Stimulated activated CD4-positive, alpha-beta T cell treated with anti-CD3 and anti-CD28 coated beads, Interleukin-1b, Interleukin-23, amount 100 ng/mL, for 1 hour (primary cell): ENCODE measurements around the gene NIPBL.
"Not testable (repeated sequence)": the region's sequence is repeated elsewhere in the genome, so short reads cannot be mapped to it uniquely, and the experiment has no call there.

Source experiments
- DNase-seq, 2 donors: peaks; one replicate each; pipeline ENCODE4 v3.0.0-alpha.2; 2020; ENCODE audit warnings: low read depth in 2 of 2

The NIPBL gene

GRCh38 chr5:36948650-36949049, 72.1 kb downstream of the NIPBL start:
- no peak for DNase-seq

GRCh38 chr5:36949593-36949992, 73.0 kb downstream of the NIPBL start:
- DNase-seq: no peak

- DNase-seq: no peak
Measured at GRCh38 chr5:36950586-36951457, 74.3 kb downstream of the NIPBL start.

GRCh38 chr5:36953043-36953442, 76.5 kb downstream of the NIPBL start:
- DNase-seq: no peak

GRCh38 chr5:36957953-36958537, 81.5 kb downstream of the NIPBL start:
- DNase-seq: no peak

- DNase-seq: no peak
Measured at GRCh38 chr5:36958612-36959011, 82.0 kb downstream of the NIPBL start.

GRCh38 chr5:36965179-36965578, 88.6 kb downstream of the NIPBL start:
- no peak for DNase-seq

- DNase-seq: no peak
Measured at GRCh38 chr5:36969700-36970395, 93.3 kb downstream of the NIPBL start.

- DNase-seq: no peak
Measured at GRCh38 chr5:36978196-36978595, 101.6 kb downstream of the NIPBL start.

- no peak for DNase-seq
Measured at GRCh38 chr5:36982146-36982545, 105.6 kb downstream of the NIPBL start.

GRCh38 chr5:36985387-36985786, 108.8 kb downstream of the NIPBL start:
- no peak for DNase-seq

GRCh38 chr5:36988396-36988795, 111.8 kb downstream of the NIPBL start:
- no peak for DNase-seq

- no peak for DNase-seq
Measured at GRCh38 chr5:36998578-36998977, 122.0 kb downstream of the NIPBL start.

- DNase-seq: no peak
Measured at GRCh38 chr5:37002176-37002751, 125.7 kb downstream of the NIPBL start.

- DNase-seq: no peak
Measured at GRCh38 chr5:37005252-37005651, 128.7 kb downstream of the NIPBL start.

GRCh38 chr5:37005946-37006540, 129.5 kb downstream of the NIPBL start:
- DNase-seq: no peak

GRCh38 chr5:37013181-37013580, 136.6 kb downstream of the NIPBL start:
- DNase-seq: not testable (repeated sequence)

- no peak for DNase-seq
Measured at GRCh38 chr5:37014321-37014720, 137.8 kb downstream of the NIPBL start.

GRCh38 chr5:37015795-37016666, 139.5 kb downstream of the NIPBL start:
- no peak for DNase-seq

GRCh38 chr5:37028910-37029309, 152.3 kb downstream of the NIPBL start:
- DNase-seq: no peak

- no peak for DNase-seq
Measured at GRCh38 chr5:37029436-37029835, 152.9 kb downstream of the NIPBL start.
